HG03066 (cell line): ENCODE data around the gene OTOG.

Source experiments
- ATAC-seq: cut with Tn5 transposase; IDR thresholded peaks from one replicate; pipeline ENCODE4 v1.9.1; 2021; ENCODE audit warnings: low read depth; ENCODE audit not compliant: unreplicated experiment

Gene OTOG

DNA sequence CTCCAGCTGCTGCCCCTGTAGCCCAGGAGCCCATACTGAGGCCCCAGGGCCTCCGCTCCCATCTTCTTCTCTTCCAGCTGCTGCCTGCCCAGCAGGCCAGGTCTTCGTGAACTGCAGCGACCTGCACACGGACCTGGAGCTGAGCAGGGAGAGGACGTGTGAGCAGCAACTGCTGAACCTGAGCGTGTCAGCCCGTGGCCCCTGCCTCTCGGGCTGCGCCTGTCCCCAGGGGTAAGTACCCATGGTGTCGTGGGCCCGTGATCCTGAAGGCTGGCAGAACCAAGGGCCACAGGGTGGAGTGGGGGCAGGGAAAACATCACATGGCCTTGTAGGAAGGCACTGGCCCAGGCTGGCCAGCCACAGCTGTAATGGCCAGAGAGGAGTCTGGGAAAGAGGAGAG lies 31.2 kb downstream of the OTOG start:
- no peak for ATAC-seq

DNA sequence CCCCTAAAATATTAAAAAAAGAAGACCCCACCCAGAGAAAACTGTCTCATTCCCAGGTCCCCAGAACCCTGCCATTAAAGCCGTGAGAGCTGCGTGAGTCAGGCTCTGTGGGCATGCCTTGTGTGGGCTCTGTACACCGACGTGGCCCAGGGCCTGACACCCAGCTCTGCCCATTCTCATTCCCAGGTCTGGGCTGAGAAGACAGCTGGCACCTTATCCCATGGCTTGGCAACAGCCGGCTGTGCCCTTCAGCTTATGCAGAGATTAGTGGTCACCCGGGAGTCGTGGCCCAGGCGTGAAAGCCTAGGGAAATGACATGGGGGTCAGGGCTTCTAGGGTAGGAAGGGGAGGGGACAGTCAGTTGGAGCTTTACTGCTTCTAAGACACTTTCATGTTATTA lies 31.9 kb downstream of the OTOG start:
- no peak for ATAC-seq

DNA sequence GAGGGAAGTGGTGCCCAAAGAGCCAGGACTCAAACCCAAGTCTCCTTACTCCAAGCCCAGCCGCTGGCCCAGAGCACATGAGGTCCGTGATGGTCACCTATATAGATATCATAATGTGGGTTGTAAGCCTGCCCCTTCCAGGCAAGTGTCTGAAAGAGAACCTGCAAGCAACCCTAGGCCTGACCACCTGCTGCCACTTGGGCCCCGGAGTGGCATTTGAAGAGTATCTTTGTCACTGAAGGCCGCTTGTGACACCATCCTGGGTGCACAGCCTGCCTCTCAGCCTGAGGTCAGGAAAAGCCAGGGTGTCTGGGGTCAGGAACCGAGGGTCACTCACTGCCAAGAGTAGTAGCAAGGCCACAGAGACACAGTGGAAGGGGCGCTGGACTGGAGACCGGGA lies 32.4 kb downstream of the OTOG start:
- no peak for ATAC-seq

DNA sequence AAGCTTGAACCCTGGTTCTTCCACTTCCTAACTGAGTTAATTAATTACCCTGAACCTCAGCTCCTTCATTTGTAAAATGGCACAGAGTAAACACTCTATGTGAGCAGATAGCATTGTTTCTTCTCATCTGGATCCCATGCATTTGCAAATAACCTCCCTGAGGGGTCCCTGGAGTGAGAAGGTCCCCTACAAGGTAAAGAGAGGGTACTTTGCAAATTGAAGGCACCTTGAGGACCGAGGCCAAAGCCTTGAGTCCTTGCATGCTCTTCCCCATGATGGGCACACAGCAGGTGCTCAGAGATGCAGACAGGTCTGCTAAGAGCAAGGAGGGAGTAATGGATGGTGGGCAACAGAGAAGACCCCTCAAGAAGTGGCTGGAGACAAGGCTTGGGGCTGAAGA lies 33.2 kb downstream of the OTOG start:
- ATAC-seq: no peak

DNA sequence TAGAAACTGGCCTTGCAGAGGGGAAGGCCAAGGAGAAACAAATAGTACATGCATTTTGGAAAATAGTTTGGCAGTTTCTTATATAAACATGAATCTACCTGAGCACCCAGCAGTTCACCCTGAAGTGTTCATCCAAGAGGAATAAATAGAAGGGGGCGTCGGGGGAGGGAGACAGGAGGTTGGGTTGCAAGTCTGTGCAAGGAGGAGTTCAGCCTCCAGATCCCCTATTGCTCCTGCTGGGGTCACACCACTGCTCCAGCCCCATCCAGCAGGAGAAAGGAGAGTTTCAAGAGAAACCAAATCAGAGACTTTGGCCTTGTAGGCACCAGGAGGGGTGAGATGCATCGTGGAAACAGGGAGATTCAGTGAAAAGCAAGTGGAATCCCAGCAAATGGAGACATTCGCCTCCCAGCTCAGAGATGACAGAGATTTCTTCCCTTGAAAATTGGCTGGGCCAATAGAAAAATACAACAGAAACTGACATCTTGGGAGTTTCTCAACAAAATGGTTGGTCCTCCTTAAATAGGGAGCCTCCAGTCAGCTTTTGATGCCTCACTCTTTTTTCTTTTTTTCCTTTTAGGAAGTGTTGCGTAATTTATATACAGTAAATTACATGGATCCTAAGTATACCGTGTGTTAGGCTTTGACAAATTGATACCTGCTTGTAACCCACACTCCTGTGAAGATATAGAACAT lies 34.1 kb downstream of the OTOG start:
- ATAC-seq: no peak

- ATAC-seq: no peak
Measured at GRCh38 chr11:17581732-17582053, 34.6 kb downstream of the OTOG start.

GRCh38 chr11:17585911-17586695 lies 39.0 kb downstream of the OTOG start:
- no peak for ATAC-seq

DNA sequence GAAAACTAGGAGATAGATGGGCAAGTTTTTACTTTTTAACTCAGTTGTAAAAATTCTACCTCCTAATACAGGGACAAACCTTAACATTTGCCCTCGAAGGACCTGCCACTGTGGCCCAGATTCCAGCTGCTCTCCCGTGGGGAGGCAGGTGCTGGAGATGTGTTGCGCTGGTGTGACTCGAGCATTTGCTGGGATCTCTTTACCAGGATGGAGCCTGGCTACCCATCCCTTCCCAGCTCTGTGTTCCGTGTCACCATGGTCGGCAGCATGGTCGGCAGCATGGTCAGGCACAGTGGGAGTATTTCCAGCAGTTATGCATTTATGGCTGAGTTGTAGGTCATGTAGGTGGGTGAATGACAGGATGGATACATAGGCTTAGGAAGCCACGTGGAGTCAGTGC lies 41.1 kb downstream of the OTOG start:
- no peak for ATAC-seq

DNA sequence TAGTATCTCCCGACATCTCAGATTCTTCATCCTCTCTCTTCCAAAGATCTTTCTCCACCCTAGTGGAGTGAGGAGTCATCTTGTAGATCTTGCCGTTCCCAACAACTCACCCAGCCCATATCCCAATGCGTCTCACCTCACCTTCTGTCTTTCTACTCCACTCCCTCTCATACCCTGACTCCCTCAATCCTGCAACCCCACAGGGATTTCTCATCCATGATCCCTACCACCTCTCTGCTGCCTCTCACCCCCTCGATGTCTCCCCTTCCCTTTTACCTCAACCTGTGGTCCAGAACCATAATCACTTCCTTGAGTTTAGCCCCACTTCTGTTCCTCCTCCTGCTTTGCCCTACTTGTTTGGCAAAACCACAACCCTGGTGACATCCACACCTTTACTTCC lies 41.7 kb downstream of the OTOG start:
- no peak for ATAC-seq

DNA sequence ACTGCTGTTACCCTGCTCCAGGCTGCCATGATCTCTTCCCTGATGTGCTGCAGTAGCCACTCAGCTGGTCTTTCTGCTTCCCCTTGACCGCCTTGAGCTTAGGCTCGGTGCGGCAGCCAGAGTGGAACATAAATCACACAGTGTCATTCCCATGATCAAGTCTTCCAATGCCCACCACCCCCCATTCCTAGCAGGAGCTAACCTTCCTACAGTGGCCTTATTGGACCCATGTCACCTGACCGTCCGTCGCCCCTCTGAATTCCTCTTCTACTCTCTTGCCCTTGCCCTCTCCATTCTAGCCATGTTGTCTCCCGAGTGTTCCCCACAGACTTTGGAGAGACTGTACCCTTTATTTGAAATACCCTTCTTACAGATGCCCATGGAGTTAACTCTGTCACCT lies 43.4 kb downstream of the OTOG start:
- ATAC-seq: no peak

- ATAC-seq: no peak
Measured at GRCh38 chr11:17591293-17591692, 44.2 kb downstream of the OTOG start.

- ATAC-seq: no peak
Measured at GRCh38 chr11:17593466-17594245, 46.6 kb downstream of the OTOG start.

- no peak for ATAC-seq
Measured at GRCh38 chr11:17594686-17595192, 47.7 kb downstream of the OTOG start.

- ATAC-seq: no peak
Measured at GRCh38 chr11:17595526-17596309, 48.7 kb downstream of the OTOG start.

DNA sequence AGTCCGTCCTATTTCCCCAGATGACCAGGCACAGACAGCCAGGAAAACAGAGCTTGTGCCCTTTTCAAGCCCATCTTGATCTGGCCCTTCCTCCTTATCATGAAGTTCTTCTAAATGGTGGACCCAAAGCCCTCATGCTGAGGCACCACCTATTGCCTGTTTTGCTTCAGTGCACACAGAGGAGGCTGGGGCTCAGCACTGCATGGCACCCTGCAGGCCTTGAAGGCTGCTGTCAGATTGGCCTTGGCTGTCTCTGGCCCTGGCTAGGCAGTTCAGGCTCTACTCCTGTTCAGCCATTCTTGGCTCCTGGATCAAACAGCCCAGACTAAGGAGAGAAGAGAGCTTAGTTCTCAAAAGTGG lies 49.2 kb downstream of the OTOG start:
- no peak for ATAC-seq

DNA sequence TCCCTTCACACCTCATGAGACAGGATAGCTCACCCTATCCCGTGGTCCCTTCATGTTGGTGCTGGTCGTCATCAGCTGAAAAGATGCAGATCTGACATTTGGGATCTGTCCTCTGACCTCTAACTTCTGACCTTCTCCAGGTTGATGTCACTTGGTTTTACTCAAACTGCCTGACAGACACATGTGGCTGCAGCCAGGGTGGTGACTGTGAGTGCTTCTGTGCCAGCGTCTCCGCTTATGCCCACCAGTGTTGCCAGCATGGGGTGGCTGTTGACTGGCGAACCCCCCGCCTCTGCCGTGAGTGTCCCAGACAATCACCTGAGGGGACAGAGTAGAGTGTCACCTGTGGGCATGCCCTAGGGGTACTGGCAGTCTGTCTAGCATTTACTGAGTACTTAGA lies 49.7 kb downstream of the OTOG start:
- ATAC-seq: no peak

DNA sequence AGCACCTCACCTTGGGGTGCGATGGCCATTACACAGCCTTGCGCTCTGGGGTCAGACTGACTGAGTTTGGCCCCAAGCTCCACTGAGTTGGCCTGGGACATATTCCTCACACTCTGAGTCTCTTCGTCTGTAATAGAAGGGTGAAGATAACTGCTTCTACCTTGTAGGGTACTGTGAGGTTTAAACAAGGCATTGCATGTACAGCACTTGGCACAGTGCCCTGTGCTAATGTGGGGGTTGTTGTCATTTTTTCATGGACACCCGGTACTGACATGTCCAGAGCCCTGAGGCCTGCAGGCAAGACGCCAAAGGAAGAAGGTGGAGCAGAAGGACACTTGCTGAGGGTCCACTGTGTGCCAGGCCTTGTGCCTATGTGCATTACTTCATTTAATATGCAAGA lies 50.7 kb downstream of the OTOG start:
- ATAC-seq: no peak

DNA sequence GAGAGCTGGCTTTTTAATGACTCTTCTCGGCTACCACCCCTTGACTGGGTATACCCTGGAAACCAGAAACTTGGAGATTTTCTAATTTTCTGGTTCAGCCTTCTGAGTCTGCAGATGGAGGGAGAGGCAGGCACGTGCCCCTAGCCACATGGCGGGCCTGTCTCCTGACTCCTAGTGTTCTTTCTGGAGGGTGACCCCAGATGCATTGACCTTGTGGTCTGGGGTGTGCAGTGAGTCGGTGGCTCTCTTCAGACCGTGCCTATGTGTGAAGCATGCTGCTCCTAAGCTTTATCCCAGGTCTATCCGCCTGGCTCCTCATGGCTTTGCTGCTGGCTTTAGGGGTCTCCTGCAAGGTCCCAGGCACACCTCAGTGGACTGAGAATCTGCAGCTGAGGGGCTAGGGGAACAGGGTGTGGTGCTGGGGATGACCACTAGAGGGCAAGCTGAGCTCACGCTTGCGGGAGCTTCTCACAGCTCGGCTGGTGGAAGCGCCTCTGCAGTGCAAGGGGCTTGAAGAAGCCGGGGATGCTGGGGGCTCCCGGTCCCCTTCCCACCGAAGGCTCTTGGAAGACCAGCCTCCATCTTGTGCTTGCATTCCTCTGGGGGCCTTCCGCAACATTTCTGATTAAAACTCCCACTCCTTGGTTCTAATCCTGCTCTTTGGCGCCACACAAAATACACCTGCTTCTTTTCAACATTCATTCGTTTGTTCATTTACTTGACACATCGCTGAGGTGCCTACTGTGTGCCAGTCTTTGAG lies 51.8 kb downstream of the OTOG start:
- ATAC-seq: peak; percentile 74

DNA sequence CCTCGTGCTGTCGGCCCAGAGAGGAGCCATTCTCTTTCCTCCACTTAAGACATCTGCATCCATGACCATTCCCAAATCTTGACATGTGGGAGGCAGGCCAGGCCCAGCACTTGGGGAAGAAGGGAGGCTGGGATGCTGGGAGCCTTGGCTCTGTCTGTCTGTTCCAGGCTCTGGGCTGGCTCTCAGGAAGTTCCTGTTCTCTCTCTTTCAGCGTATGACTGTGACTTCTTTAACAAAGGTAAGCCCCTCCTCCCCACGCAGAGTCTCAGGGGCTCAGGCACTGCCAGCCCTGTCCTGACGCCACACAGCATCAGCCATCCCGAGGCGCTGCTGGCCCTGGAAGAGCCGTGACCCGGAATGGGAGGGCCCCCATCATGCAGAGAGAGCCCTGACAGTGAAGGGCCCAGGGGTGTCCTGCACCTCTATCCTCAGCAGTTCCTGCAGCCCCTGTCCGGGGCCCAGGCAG lies 52.4 kb downstream of the OTOG start:
- no peak for ATAC-seq
